Nephron progenitor cell (in vitro differentiated cells): ENCODE results near the gene CYSLTR1.
"Not testable (repeated sequence)": the region's sequence is repeated elsewhere in the genome, so short reads cannot be mapped to it uniquely, and the experiment has no call there.

Experiments
- DNase-seq: peaks from one replicate; pipeline ENCODE4 v3.0.0; 2021
- H3K27ac Mint-ChIP-seq: 2 replicates; pipeline ENCODE4 v1.8.0; 2021; ENCODE audit warnings: mild to moderate bottlenecking, moderate library complexity, mixed read lengths
- H3K27me3 Mint-ChIP-seq: 2 replicates; pipeline ENCODE4 v1.8.0; 2021; ENCODE audit warnings: mild to moderate bottlenecking, low read depth, mixed read lengths; ENCODE audit not compliant: poor library complexity
- H3K36me3 Mint-ChIP-seq: 2 replicates; pipeline ENCODE4 v1.8.0; 2021; ENCODE audit warnings: low read depth, mixed read lengths
- H3K4me1 Mint-ChIP-seq: 2 replicates; pipeline ENCODE4 v1.8.0; 2021; ENCODE audit warnings: mixed read lengths
- H3K4me3 Mint-ChIP-seq: 2 replicates; pipeline ENCODE4 v1.8.0; 2021; ENCODE audit warnings: mild to moderate bottlenecking, moderate library complexity, mixed read lengths
- H3K9me3 Mint-ChIP-seq: 2 replicates; pipeline ENCODE4 v1.8.0; 2021; ENCODE audit warnings: mild to moderate bottlenecking, moderate library complexity, mixed read lengths
- TF ChIP-seq, protein P1 (sequence below): fragments of 200-600 bp; sonication (generic); IDR thresholded peaks from 2 replicates; pipeline ENCODE4 v1.5.0; 2021; ENCODE audit warnings: antibody characterized with exemption

The CYSLTR1 gene

DNA sequence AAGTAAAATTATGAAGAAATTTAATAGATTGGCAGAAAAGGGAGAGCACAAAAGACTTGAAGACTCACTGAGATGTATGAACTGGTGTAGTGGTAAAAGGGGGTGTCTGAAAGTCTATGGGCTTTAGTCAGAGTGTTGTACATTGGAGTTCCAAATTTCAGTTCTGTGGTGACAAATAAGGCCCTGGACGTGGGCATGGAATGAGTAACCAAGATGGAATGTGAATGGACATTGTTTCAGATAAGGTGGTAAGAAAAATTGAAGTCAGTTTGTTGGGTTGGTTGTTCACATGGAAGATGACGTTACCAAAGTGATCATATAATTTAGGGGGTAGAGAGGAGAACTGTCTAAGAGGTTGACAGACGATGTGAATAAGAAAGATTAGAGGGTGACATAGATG, 13.9 kb downstream of the CYSLTR1 start:
- DNase-seq: no peak
- H3K27me3 Mint-ChIP-seq: no peaks in the 10 kb centered on the region
- no peak overlapping the region for H3K4me3 Mint-ChIP-seq
- H3K36me3 Mint-ChIP-seq: no peaks in the 10 kb centered on the region
- no peak overlapping the region for H3K27ac Mint-ChIP-seq
- H3K9me3 Mint-ChIP-seq: peaks cover 32% of the 10 kb centered on the region
- TF ChIP-seq, protein P1, sequence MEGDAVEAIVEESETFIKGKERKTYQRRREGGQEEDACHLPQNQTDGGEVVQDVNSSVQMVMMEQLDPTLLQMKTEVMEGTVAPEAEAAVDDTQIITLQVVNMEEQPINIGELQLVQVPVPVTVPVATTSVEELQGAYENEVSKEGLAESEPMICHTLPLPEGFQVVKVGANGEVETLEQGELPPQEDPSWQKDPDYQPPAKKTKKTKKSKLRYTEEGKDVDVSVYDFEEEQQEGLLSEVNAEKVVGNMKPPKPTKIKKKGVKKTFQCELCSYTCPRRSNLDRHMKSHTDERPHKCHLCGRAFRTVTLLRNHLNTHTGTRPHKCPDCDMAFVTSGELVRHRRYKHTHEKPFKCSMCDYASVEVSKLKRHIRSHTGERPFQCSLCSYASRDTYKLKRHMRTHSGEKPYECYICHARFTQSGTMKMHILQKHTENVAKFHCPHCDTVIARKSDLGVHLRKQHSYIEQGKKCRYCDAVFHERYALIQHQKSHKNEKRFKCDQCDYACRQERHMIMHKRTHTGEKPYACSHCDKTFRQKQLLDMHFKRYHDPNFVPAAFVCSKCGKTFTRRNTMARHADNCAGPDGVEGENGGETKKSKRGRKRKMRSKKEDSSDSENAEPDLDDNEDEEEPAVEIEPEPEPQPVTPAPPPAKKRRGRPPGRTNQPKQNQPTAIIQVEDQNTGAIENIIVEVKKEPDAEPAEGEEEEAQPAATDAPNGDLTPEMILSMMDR: no peak
- H3K4me1 Mint-ChIP-seq: no peaks in the 10 kb centered on the region

DNA sequence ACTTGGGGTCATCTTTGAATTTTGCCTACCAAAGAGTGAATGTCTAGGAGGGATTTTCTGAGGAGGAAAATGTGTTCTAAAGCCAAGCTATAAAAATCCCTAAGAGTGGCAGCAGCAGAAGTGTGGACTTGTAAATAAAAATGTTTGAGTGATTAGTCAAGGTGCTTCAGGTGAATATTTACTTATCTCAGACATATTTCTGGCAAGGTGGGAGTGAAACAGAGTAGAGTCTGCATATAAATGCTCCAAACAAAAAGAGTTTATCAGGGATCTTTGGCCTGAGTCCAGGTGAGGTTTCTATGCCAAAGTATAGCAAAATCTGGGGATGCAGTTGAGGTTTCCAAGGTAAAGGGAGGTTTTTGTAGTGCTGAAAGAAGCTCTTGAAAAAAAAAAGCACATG, 19.7 kb downstream of the CYSLTR1 start:
- peaks cover 31% of the 10 kb centered on the region for H3K9me3 Mint-ChIP-seq
- H3K4me3 Mint-ChIP-seq: no peak overlapping the region
- no peaks in the 10 kb centered on the region for H3K36me3 Mint-ChIP-seq
- H3K27me3 Mint-ChIP-seq: no peaks in the 10 kb centered on the region
- H3K4me1 Mint-ChIP-seq: no peaks in the 10 kb centered on the region
- no peak overlapping the region for H3K27ac Mint-ChIP-seq
- DNase-seq: no peak
- TF ChIP-seq, protein P1: no peak

DNA sequence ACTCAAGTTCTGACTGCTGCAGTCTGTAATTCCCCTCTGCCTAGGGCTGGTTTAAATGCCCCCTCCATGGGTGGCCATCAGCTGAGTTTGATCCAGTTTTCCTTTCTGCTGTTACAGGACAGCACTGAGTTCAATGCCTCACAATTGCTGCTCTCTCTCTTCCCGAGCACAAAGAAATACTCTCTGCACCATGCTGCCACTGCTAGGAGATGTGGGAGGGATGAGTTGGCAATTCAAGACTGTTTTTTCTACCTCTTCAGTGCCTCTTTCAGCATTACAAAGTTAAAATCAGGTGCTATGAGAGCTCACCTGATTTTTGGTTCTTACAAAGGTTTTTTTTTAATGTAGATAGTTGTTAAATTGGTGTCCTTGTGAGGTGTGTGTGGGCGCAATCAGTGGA, 24.3 kb downstream of the CYSLTR1 start:
- no peak for DNase-seq
- TF ChIP-seq, protein P1: no peak
- Mint-ChIP-seq H3K27me3 (no peaks in the 10 kb centered on the region), H3K9me3 (peaks cover 49% of the 10 kb centered on the region), H3K27ac (no peak overlapping the region), H3K4me3 (no peak overlapping the region), H3K36me3 (no peaks in the 10 kb centered on the region), H3K4me1 (no peaks in the 10 kb centered on the region)

DNA sequence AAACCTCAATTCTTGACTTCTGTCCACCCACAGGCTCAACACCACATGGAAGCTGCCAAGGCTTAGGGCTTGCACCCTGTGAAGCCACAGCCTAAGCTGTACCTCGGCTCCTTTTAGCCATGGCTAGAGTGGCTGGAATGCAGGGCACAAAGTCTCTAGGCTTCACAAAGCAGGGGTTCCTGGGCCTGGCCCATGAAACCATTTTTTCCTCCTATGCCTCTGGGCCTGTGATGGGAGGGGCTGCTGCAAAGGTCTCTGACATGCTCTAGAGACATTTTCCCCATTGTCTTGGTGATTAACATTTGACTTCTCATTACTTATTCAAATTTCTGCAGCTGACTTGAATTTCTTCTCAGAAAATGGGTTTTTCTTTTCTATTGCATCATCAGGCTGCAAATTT, 26.5 kb downstream of the CYSLTR1 start:
- H3K4me3 Mint-ChIP-seq, H3K27me3 Mint-ChIP-seq, H3K36me3 Mint-ChIP-seq, H3K4me1 Mint-ChIP-seq, DNase-seq, H3K27ac Mint-ChIP-seq: not testable (repeated sequence)
- H3K9me3 Mint-ChIP-seq: peaks cover 55% of the 10 kb centered on the region

DNA sequence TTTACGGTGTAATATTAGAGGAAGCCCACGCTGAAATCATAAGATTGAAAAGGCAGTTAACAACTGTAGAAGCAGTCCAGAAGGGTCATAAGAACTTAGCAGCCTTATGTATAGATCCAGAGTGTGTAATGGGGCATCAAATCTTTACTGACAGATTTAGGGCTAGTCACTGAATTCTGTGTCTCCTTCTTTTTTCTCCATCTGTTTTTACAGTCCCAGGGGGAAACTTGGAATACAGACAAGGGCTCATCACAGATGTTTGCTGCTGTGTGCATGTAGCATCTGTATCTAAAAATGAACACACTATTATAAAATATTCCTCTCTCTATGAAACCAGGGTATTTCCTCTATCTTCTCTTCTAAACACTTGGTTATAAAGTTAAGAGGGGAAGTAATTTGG, 43.9 kb downstream of the CYSLTR1 start:
- TF ChIP-seq, protein P1: no peak
- Mint-ChIP-seq H3K4me1 (no peaks in the 10 kb centered on the region), H3K36me3 (no peaks in the 10 kb centered on the region), H3K27me3 (no peaks in the 10 kb centered on the region), H3K4me3 (no peak overlapping the region), H3K9me3 (peaks cover 41% of the 10 kb centered on the region), H3K27ac (no peak overlapping the region)
- DNase-seq: no peak

DNA sequence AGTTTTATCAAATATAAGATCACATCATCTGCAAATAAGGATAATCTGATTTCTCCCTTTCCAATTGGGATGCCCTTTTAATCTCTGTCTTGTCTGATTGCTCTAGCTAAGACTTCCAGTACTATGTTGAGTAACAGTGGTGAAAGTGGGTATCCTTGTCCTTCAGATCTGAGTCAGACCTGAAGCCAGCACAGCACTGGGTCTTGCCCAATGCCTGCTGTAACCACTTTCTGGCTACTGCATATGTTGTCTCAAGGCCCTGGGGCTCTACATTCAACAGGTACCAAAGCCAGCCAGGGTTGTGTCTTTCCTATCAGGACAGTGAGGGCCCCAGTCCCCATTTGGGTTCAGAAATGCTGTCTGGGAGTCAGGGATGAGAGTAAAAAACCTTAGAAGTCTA, 90.3 kb downstream of the CYSLTR1 start:
- Mint-ChIP-seq H3K4me3 (no peak overlapping the region), H3K36me3 (no peaks in the 10 kb centered on the region), H3K9me3 (peaks cover 29% of the 10 kb centered on the region), H3K4me1 (no peaks in the 10 kb centered on the region), H3K27ac (no peak overlapping the region), H3K27me3 (peaks cover under 1% of the 10 kb centered on the region)
- TF ChIP-seq, protein P1: no peak
- DNase-seq: no peak

DNA sequence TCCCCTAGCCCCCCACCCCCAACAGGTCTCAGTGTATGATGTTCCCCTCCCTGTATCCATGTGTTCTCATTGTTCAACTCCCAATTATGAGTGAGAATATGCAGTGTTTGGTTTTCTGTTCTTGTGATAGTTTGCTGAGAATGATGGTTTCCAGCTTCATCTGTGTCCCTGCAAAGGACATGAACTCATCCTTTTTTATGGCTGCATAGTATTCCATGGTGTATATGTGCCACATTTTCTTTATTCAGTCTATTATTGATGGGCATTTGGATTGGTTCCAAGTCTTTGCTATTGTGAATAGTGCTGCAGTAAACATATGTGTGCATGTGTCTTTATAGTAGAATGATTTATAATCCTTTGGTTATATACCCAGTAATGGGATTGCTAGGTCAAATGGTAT, 101.4 kb downstream of the CYSLTR1 start:
- peaks cover 51% of the 10 kb centered on the region for H3K9me3 Mint-ChIP-seq
- H3K36me3 Mint-ChIP-seq, H3K4me3 Mint-ChIP-seq, H3K27me3 Mint-ChIP-seq, H3K4me1 Mint-ChIP-seq, DNase-seq, H3K27ac Mint-ChIP-seq: not testable (repeated sequence)
